Gastroesophageal sphincter (tissue), 4 donors: ENCODE measurements around the gene ZFR2. TPM values are rescaled to one million over a fixed set of nuclear protein-coding genes. Genes with fewer than 3 reads are reported as not detected.

Experiments
- ATAC-seq: fragments of 150-250 bp; one replicate; pipeline ENCODE4 v1.9.1; 2016; ENCODE audit warnings: mild to moderate bottlenecking, moderate library complexity
- H3K27ac ChIP-seq, 4 donors: fragments of 200-600 bp; sonication (generic) in 3 of 4; 1 replicate in 3 of 4; 2 replicates in 1 of 4; pipeline ENCODE4 v1.5.1; 2016 to 2019
- H3K27me3 ChIP-seq: fragments of 200-600 bp; sonication (generic); one replicate; pipeline ENCODE4 v1.5.1; 2019
- H3K36me3 ChIP-seq, 2 donors: fragments of 200-600 bp; sonication (generic); one replicate each; pipeline ENCODE4 v1.5.1; 2019; ENCODE audit warnings: control low read depth in 1 of 2
- H3K4me1 ChIP-seq, 3 donors: fragments of 200-600 bp; sonication (generic); 1 replicate in 2 of 3; 2 replicates in 1 of 3; pipeline ENCODE4 v1.5.1; 2016 to 2019; ENCODE audit warnings: control low read depth in 2 of 3
- H3K4me3 ChIP-seq, 2 donors: fragments of 200-600 bp; sonication (generic); one replicate each; pipeline ENCODE4 v1.5.1; 2019; ENCODE audit warnings: mild to moderate bottlenecking in 1 of 2, moderate library complexity in 1 of 2
- H3K9me3 ChIP-seq, 3 donors: fragments of 200-600 bp; sonication (generic); one replicate each; pipeline ENCODE4 v1.5.1; 2017 to 2019; ENCODE audit warnings: control low read depth in 2 of 3
- CTCF ChIP-seq, 4 experiments: fragments of 200-600 bp in 2 of 4; fragments of 450-650 bp in 2 of 4; sonication (generic) in 1 of 4; IDR thresholded peaks; one replicate each; pipeline ENCODE4 v1.5.1; 2017 to 2019; ENCODE audit warnings: antibody characterized with exemption in 4 of 4, mild to moderate bottlenecking in 2 of 4, moderate library complexity in 2 of 4
- EP300 ChIP-seq: sonication (generic); formaldehyde crosslinking; IDR thresholded peaks from one replicate; pipeline ENCODE4 v1.6.1; 2017; ENCODE audit warnings: antibody characterized with exemption, mild to moderate bottlenecking
- POLR2A ChIP-seq, 2 donors: fragments of 450-650 bp; IDR thresholded peaks; one replicate each; pipeline ENCODE4 v1.6.1; 2017; ENCODE audit warnings: antibody characterized with exemption in 2 of 2, mild to moderate bottlenecking in 2 of 2, moderate library complexity in 1 of 2
- POLR2AphosphoS5 ChIP-seq: sonication (generic); formaldehyde crosslinking; IDR thresholded peaks from one replicate; pipeline ENCODE4 v1.6.1; 2017; ENCODE audit warnings: antibody characterized with exemption
- WGBS, 2 donors: methylation state at CpG; one replicate each; pipeline ENCODE4 v1.1.5; 2018; ENCODE audit warnings: low coverage in 1 of 2; 5-methylcytosine and 5-hydroxymethylcytosine counted together
- total RNA-seq, 4 donors: library from RNA; depleted of rRNA; stranded (reverse); fragments of >200 nt; gene quantifications; one replicate each; pipeline ENCODE4 v1.1.0, GENCODE V29; 2016

The ZFR2 gene
- total RNA-seq, 4 donors from 2014 or later, result 0.13 TPM; not detected in 3

- no peak for TF ChIP-seq EP300
- WGBS, 2 donors, result 30% methylated on average over 2 of the region's 12 CpGs; no CpG with 5 or more reads in 1 of the 2 donors
- no peak overlapping the region for H3K4me3 ChIP-seq
- no peak for ATAC-seq
- no peak overlapping the region for H3K27ac ChIP-seq
- H3K4me1 ChIP-seq, result no peaks in the 10 kb centered on the region
- H3K9me3 ChIP-seq, result peaks cover 0 to 6% (median 0%) of the 10 kb centered on the region in 3 donors
- no peaks in the 10 kb centered on the region for H3K27me3 ChIP-seq
- no peaks in the 10 kb centered on the region for H3K36me3 ChIP-seq
These were observed 24.8 kb upstream of the ZFR2 start for GRCh38 chr19:3893509-3894179.

GRCh38 chr19:3890591-3890990 lies 21.8 kb upstream of the ZFR2 start:
- H3K4me1 ChIP-seq, result no peaks in the 10 kb centered on the region
- 67% methylated on average over 17 of the region's 17 CpGs; no CpG with 5 or more reads in 1 of the 2 donors for WGBS, 2 donors
- H3K36me3 ChIP-seq, result no peaks in the 10 kb centered on the region
- TF ChIP-seq CTCF (IDR thresholded peaks at IDR 0.05) (no peak), POLR2A (IDR thresholded peaks at IDR 0.05) (no peak), POLR2AphosphoS5 (no peak), EP300 (no peak)
- H3K4me3 ChIP-seq, result no peak overlapping the region
- H3K9me3 ChIP-seq, result no peaks in the 10 kb centered on the region
- no peak for ATAC-seq
- H3K27me3 ChIP-seq, result no peaks in the 10 kb centered on the region
- no peak overlapping the region for H3K27ac ChIP-seq

GRCh38 chr19:3882041-3882384 lies 13.2 kb upstream of the ZFR2 start:
- no peak for ATAC-seq
- peaks cover 0 to 14% (median 0%) of the 10 kb centered on the region in 3 donors for H3K4me1 ChIP-seq
- 13 to 21% methylated on average over 2 to 5 of the region's 6 CpGs for WGBS, 2 donors
- TF ChIP-seq POLR2A (IDR thresholded peaks at IDR 0.05) (no peak), EP300 (no peak), CTCF (IDR thresholded peaks at IDR 0.05) (no peak)
- peaks cover 77% of the 10 kb centered on the region for H3K27me3 ChIP-seq
- H3K36me3 ChIP-seq, result no peaks in the 10 kb centered on the region
- H3K9me3 ChIP-seq, result no peaks in the 10 kb centered on the region
- H3K27ac ChIP-seq, result no peak overlapping the region
- no peak overlapping the region for H3K4me3 ChIP-seq

GRCh38 chr19:3881272-3882040 lies 12.6 kb upstream of the ZFR2 start:
- TF ChIP-seq POLR2AphosphoS5 (no peak), EP300 (no peak)
- Histone ChIP-seq H3K9me3 (no peaks in the 10 kb centered on the region), H3K27me3 (peaks cover 78% of the 10 kb centered on the region), H3K36me3 (no peaks in the 10 kb centered on the region), H3K27ac (no peak overlapping the region), H3K4me1 (peaks cover 0 to 14% (median 0%) of the 10 kb centered on the region in 3 donors), H3K4me3 (no peak overlapping the region)
- ATAC-seq, result no peak
- 3 to 4% methylated on average over 12 to 14 of the region's 31 CpGs for WGBS, 2 donors

- 0% methylated on average over 1 to 3 of the region's 49 CpGs for WGBS, 2 donors
- Histone ChIP-seq H3K27me3 (peaks cover 83% of the 10 kb centered on the region), H3K9me3 (no peaks in the 10 kb centered on the region), H3K36me3 (no peaks in the 10 kb centered on the region), H3K4me1 (peaks cover 0 to 14% (median 0%) of the 10 kb centered on the region in 3 donors), H3K27ac (no peak within 1 kb of the TSS), H3K4me3 (no peak within 1 kb of the TSS)
- TF ChIP-seq CTCF (IDR thresholded peaks at IDR 0.05) (no peak), POLR2A (IDR thresholded peaks at IDR 0.05) (no peak), POLR2AphosphoS5 (no peak), EP300 (no peak)
- no peak for ATAC-seq
These were observed 11.8 kb upstream of the ZFR2 start, which contains the start of gene ATCAY for GRCh38 chr19:3880471-3881271. TSS of gene ATCAY (plus strand) at chr19:3880685. CDS start at chr19:3885768, 5,083 bp downstream.
